Fibroblast of pulmonary artery (primary cell): ENCODE data around the gene SDCBP2.

ENCODE experiments used
- DNase-seq: peaks from one replicate; pipeline ENCODE4 v3.0.0-alpha.2; 2010; ENCODE audit warnings: low read depth
- H3K4me3 ChIP-seq: replicated peaks from 2 replicates; pipeline ENCODE4 v1.5.1; 2011; ENCODE audit warnings: low read depth, mild to moderate bottlenecking, control low read depth, low read length, moderate library complexity
- TF ChIP-seq, protein P1 (sequence below): IDR thresholded peaks from 2 replicates; pipeline ENCODE4 v1.5.1; 2011; ENCODE audit warnings: mild to moderate bottlenecking, control low read depth, low read length, inconsistent platforms; ENCODE audit errors: missing control alignments

SDCBP2 gene

DNA sequence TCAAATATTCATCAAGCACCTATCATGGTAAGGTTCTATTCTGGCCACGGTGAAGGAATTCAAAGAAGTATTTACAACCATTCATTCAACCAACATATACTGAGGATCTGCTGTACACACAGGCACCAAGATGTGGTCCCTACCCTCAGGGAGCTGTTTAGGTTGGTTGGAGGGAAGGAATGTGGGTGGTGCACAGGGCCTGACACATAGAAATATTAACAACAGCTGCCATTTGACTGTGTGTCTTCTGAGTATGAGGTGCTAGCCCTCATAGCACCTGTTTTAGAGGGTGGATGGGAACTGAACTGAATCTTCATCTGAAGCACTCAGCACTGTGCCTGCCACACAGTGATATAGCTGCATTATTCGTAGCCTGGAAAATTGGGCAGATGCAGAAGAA is 55.6 kb downstream of the SDCBP2 start:
- no peak overlapping the region for H3K4me3 ChIP-seq
- TF ChIP-seq, protein P1, sequence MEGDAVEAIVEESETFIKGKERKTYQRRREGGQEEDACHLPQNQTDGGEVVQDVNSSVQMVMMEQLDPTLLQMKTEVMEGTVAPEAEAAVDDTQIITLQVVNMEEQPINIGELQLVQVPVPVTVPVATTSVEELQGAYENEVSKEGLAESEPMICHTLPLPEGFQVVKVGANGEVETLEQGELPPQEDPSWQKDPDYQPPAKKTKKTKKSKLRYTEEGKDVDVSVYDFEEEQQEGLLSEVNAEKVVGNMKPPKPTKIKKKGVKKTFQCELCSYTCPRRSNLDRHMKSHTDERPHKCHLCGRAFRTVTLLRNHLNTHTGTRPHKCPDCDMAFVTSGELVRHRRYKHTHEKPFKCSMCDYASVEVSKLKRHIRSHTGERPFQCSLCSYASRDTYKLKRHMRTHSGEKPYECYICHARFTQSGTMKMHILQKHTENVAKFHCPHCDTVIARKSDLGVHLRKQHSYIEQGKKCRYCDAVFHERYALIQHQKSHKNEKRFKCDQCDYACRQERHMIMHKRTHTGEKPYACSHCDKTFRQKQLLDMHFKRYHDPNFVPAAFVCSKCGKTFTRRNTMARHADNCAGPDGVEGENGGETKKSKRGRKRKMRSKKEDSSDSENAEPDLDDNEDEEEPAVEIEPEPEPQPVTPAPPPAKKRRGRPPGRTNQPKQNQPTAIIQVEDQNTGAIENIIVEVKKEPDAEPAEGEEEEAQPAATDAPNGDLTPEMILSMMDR = no peak
- DNase-seq = no peak

DNA sequence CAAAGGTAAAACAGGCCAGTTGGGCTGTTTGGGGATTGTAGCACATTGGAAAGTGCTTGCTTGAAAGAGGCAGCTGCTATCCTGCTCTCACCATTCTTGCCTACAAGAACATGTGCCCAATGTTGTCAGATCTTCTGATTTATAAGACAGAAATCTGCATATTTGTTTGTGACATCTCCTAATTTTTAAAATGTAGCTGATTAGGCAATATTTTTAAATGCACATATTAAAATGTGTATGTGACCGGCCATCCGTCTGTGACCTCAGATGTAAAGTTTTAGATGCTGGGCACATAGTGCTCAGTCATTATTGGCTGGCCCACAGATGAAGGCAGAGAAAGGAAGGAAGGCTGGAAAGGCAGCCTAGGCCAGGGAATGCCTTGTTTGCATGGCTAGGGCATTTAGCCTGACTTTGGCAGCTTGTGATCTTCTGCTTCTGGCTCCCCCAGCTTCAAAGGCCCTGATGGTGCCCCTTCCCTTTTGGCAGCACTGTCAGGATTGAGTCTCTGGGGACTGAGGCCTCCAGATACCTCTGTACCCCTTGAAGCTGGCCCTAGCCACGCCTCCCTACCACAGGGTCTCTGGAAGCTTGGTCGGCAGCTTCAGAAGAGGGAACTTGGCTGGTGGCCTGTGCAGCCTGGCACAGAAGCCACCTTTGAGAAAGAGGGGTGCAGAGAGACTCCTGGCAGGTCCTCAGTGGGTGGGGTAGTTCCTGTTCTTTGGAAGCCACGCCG is 56.4 kb downstream of the SDCBP2 start:
- H3K4me3 ChIP-seq = no peak overlapping the region
- no peak for DNase-seq
- TF ChIP-seq, protein P1 = no peak

DNA sequence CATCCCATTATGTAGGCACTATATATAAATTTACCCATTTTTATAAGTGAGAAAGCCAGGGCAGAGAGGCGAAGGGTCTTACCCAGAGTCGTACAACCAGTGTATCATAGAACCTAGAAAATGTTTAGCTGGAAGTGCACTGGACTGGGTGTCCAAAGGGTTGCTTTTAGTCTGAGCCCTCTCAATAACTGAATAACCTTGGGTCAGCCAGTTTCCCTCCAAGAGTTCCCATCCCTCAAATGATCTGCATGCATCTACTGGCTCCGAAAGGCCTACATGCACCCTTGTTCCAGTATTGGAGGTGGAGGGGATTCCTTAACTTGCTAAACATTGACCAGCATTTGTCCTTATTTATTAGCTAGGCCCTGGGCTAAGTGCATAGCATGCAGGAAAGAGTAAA is 59.1 kb downstream of the SDCBP2 start:
- TF ChIP-seq, protein P1 = no peak
- no peak for DNase-seq
- no peak overlapping the region for H3K4me3 ChIP-seq

DNA sequence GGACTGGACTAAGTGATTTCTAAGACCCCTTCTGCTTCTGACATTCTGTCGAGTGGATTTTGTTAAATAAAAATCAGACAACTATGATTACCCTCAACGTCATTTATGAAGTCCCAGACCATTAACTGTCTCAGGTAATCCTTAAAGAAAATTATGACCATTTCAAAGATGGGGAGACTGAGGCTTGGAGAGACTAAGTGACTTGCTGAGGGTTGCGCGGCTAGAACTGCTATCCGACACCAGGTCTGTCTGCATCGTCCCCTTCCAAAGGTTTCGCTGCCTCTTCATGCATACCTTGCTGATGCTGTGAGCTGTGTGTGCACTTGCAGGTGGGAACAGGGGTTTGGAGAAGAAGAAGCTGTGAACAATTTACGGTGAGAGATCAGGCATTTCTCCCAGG is 59.7 kb downstream of the SDCBP2 start:
- TF ChIP-seq, protein P1 = no peak
- no peak for DNase-seq
- no peak overlapping the region for H3K4me3 ChIP-seq

DNA sequence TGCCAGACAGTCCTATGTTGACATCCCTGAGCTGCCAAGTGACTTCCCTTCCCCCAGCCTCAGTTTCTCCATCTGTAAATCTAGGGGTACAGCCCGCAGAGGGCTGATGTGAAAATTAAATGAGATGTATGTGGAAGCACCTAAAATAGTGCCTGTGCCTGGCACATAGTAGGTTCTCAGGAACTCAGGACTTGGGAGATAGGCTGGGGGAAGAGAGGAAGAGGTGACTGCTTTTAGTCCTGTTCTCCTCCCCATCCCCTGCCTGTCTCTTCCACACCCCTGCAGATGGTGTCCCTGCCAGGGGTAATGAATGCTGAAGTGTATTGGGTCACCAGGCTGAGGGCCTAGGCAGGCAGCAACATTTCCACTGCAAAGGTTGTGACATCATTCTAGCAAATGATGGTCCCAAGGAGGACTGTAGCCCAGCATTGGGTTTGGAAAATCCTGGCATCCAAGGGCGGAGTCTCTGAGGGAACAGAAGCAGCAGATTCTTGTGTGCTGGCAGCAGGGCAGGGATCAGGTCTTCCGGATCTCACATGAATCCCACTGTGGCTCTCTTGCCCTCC is 61.0 kb downstream of the SDCBP2 start:
- no peak overlapping the region for H3K4me3 ChIP-seq
- TF ChIP-seq, protein P1 = no peak
- DNase-seq = no peak

DNA sequence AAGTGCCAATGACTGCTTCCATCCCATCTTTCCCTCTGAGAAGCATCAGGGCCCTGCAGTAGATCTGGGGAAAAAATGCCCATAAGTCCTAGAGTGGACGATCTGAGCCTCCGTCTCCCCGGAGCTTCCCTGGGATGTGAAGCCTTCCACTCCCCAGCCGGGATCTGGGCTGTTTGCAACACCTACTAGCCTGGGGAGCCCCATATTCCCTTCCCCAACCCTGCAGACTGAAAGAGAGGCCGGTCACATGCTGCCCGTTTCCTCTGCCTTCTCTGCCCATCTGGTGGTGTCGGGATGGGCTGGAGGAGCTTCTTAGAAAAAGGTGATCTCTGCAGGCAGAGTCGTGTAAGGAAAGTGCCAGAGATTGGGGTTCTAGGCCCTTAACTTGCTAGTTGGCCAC is 61.8 kb downstream of the SDCBP2 start:
- no peak for DNase-seq
- H3K4me3 ChIP-seq = peak overlapping the region; percentile 72
- TF ChIP-seq, protein P1 = no peak
